Stomach (tissue), 4 donors: ENCODE results near the gene CYTH1.

ENCODE experiments used
- EP300 ChIP-seq: sonication (generic); formaldehyde crosslinking; IDR thresholded peaks from one replicate; pipeline ENCODE4 v1.6.1; 2017; ENCODE audit warnings: antibody characterized with exemption
- POLR2AphosphoS5 ChIP-seq, 3 donors: sonication (generic); formaldehyde crosslinking; IDR thresholded peaks; one replicate each; pipeline ENCODE4 v1.6.1; 2016; ENCODE audit warnings: antibody characterized with exemption in 3 of 3
- TF ChIP-seq, protein P1 (sequence below), 7 experiments: fragments of 450-650 bp in 4 of 7; fragments of 200-600 bp in 3 of 7; sonication (generic) in 3 of 7; IDR thresholded peaks; one replicate each; pipeline ENCODE4 v1.5.1; 2016 to 2019; ENCODE audit warnings: antibody characterized with exemption in 7 of 7, control low read depth in 2 of 7, mild to moderate bottlenecking in 1 of 7

DNA sequence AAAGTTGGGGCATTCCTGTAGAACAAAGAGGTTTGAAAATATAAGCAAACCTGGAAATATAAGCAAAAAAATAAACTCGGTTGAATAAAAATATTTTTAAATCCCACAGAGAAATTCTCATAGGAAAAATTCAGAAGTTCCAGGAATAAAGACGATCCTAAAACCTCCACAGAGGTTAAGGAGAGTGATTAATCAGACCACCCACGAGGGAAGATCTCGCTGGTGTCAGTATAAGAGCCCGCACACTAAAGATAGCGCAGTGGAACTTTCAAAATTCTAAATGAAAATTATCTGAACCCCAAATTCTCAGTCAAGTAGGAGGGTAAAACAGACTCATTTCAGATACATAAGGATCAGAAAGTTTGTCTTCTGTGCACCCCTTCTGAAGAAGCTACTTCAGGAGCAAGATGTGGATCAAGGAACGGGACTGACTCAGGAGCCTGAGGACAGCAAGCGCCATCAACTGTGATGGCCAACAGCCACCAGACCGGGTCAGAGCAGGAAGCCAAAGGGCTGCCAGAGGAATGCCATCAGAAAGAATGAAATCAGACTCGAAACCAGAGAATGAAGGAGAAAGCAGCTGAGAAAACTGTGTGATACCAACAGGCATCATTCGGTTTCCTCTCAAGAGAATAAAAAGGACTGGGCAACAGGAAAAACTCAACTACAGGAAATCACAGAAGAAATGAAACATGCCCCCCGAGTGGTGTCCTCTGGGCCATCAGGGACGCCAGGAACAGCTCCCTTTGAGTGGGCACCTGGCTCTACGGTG lies 66.9 kb downstream of the CYTH1 start:
- TF ChIP-seq, protein P1, sequence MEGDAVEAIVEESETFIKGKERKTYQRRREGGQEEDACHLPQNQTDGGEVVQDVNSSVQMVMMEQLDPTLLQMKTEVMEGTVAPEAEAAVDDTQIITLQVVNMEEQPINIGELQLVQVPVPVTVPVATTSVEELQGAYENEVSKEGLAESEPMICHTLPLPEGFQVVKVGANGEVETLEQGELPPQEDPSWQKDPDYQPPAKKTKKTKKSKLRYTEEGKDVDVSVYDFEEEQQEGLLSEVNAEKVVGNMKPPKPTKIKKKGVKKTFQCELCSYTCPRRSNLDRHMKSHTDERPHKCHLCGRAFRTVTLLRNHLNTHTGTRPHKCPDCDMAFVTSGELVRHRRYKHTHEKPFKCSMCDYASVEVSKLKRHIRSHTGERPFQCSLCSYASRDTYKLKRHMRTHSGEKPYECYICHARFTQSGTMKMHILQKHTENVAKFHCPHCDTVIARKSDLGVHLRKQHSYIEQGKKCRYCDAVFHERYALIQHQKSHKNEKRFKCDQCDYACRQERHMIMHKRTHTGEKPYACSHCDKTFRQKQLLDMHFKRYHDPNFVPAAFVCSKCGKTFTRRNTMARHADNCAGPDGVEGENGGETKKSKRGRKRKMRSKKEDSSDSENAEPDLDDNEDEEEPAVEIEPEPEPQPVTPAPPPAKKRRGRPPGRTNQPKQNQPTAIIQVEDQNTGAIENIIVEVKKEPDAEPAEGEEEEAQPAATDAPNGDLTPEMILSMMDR (IDR thresholded peaks at IDR 0.05) = no peak
- TF ChIP-seq EP300 (no peak), POLR2AphosphoS5 (IDR thresholded peaks at IDR 0.05) (no peak)
